Hepatocyte (in vitro differentiated cells): ENCODE measurements around the gene TPRG1L. TPM values are rescaled to one million over a fixed set of nuclear protein-coding genes. Genes with fewer than 3 reads are reported as not detected.

Experiments used
- DNase-seq: peaks from one replicate; pipeline ENCODE4 v3.0.0-alpha.2; 2016; ENCODE audit warnings: low spot score
- H2AFZ ChIP-seq: fragments of 200-600 bp; sonication (generic); 2 replicates; pipeline ENCODE4 v1.6.0; 2016; ENCODE audit warnings: antibody characterized with exemption, mild to moderate bottlenecking
- H3K27ac ChIP-seq: fragments of 200-600 bp; sonication (generic); 2 replicates; pipeline ENCODE4 v1.5.1; 2016; ENCODE audit warnings: mild to moderate bottlenecking
- H3K27me3 ChIP-seq: fragments of 200-600 bp; sonication (generic); 2 replicates; pipeline ENCODE4 v1.6.1; 2016
- H3K36me3 ChIP-seq: fragments of 200-600 bp; sonication (generic); replicated peaks from 2 replicates; pipeline ENCODE4 v1.5.1; 2016; ENCODE audit warnings: low read depth; ENCODE audit not compliant: insufficient read depth
- H3K4me1 ChIP-seq: fragments of 200-600 bp; sonication (generic); 2 replicates; pipeline ENCODE4 v1.5.1; 2016; ENCODE audit warnings: mild to moderate bottlenecking, moderate library complexity; ENCODE audit not compliant: insufficient read depth
- H3K4me2 ChIP-seq: fragments of 200-600 bp; sonication (generic); 2 replicates; pipeline ENCODE4 v1.6.0; 2016
- H3K4me3 ChIP-seq: fragments of 200-600 bp; sonication (generic); 2 replicates; pipeline ENCODE4 v1.5.1; 2016; ENCODE audit warnings: mild to moderate bottlenecking
- H3K79me2 ChIP-seq: fragments of 200-600 bp; sonication (generic); 2 replicates; pipeline ENCODE4 v1.6.0; 2017; ENCODE audit warnings: mild to moderate bottlenecking
- H3K9me2 ChIP-seq: fragments of 200-600 bp; sonication (generic); replicated peaks from 2 replicates; pipeline ENCODE4 v1.6.0; 2017; ENCODE audit warnings: mild to moderate bottlenecking; ENCODE audit not compliant: insufficient read depth
- H3K9me3 ChIP-seq: fragments of 200-600 bp; sonication (generic); 2 replicates; pipeline ENCODE4 v1.5.1; 2016; ENCODE audit warnings: low read depth, mild to moderate bottlenecking
- H4K20me1 ChIP-seq: fragments of 200-600 bp; sonication (generic); 2 replicates; pipeline ENCODE4 v1.6.0; 2016; ENCODE audit warnings: mild to moderate bottlenecking; ENCODE audit not compliant: insufficient read depth, poor library complexity, severe bottlenecking
- CTCF ChIP-seq: fragments of 200-600 bp; sonication (generic); IDR thresholded peaks from 2 replicates; pipeline ENCODE4 v1.5.1; 2016; ENCODE audit warnings: antibody characterized with exemption, mild to moderate bottlenecking; ENCODE audit not compliant: poor library complexity
- EZH2 ChIP-seq: fragments of 200-600 bp; sonication (generic); IDR thresholded peaks from 2 replicates; pipeline ENCODE4 v1.6.1; 2016; ENCODE audit warnings: antibody characterized with exemption, mild to moderate bottlenecking, borderline replicate concordance
- EZH2phosphoT487 ChIP-seq: fragments of 200-600 bp; sonication (generic); IDR thresholded peaks from one replicate; pipeline ENCODE4 v1.6.1; 2018; ENCODE audit warnings: antibody characterized with exemption, mild to moderate bottlenecking, low read depth, moderate library complexity; ENCODE audit not compliant: unreplicated experiment, severe bottlenecking
- WGBS: methylation state at CpG from one replicate; pipeline ENCODE4 v1.1.6; 2016; ENCODE audit warnings: low lambda C conversion rate; ENCODE audit errors: missing lambda C conversion rate; 5-methylcytosine and 5-hydroxymethylcytosine counted together
- polyA plus RNA-seq: library from polyadenylated mRNA; unstranded; fragments of >200 nt; fragmentation: Nextera tagmentation; extraction: Ambion mirVana; gene quantifications from 2 replicates; pipeline ENCODE4 v1.2.1, GENCODE V29; 2016
- total RNA-seq: library from RNA; depleted of rRNA; stranded (reverse); fragments of >200 nt; gene quantifications from 2 replicates; pipeline ENCODE4 v1.2.3, GENCODE V29; 2014

Gene TPRG1L
- total and polyA plus RNA-seq, 2 experiments from 2014 or later = 57.9 to 74.1 TPM

DNA sequence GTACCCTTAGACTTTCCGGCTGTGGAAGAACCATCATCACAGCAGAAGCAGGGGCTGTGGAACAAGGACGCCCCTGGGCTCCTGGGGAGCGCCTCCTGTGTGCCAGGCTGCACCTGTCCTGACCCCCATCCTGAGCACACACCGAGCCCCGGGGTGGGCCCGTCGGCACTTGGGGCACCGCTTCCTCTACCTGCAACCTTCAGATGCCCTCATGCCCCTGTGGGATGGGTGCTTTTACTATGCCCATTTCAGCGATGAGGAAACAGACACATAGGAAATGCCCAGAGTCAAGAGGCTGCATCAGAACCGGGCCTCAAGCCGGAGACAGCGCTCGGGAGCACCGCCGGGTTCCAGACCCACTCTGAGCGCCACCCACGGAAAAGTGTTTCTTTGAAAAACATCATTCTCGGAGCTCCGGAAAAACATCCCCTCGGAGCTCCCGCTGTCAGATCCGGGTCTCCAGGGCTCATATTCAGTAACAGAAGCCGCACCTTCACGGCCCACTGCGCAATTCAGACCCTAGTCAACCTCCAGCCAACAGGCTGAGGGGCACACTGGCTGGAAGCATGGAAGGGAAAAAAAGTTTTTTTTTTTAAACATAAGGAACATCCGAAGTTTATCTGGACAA, 8.0 kb downstream of the TPRG1L start:
- Histone ChIP-seq H3K9me2 (no peaks in the 10 kb centered on the region), H3K27me3 (no peaks in the 10 kb centered on the region), H3K9me3 (no peaks in the 10 kb centered on the region), H3K36me3 (no peaks in the 10 kb centered on the region), H3K4me2 (no peak overlapping the region), H3K4me3 (no peak overlapping the region), H3K79me2 (no peaks in the 10 kb centered on the region), H3K27ac (no peak overlapping the region), H4K20me1 (no peaks in the 10 kb centered on the region), H2AFZ (no peak overlapping the region), H3K4me1 (no peaks in the 10 kb centered on the region)
- 97% methylated on average over 25 of the region's 26 CpGs for WGBS
- no peak for TF ChIP-seq CTCF
- TF ChIP-seq EZH2 = no peak
- TF ChIP-seq EZH2phosphoT487 = no peak
- no peak for DNase-seq

- WGBS = 94% methylated on average over 28 of the region's 28 CpGs
- no peak overlapping the region for H3K27ac ChIP-seq
- TF ChIP-seq EZH2phosphoT487 (no peak), EZH2 (no peak), CTCF (no peak)
- DNase-seq = no peak
- no peak overlapping the region for H3K4me2 ChIP-seq
- no peak overlapping the region for H2AFZ ChIP-seq
- H3K9me3 ChIP-seq = no peaks in the 10 kb centered on the region
- no peaks in the 10 kb centered on the region for H3K36me3 ChIP-seq
- no peaks in the 10 kb centered on the region for H3K9me2 ChIP-seq
- no peaks in the 10 kb centered on the region for H3K4me1 ChIP-seq
- no peak overlapping the region for H3K4me3 ChIP-seq
- H4K20me1 ChIP-seq = no peaks in the 10 kb centered on the region
- H3K27me3 ChIP-seq = no peaks in the 10 kb centered on the region
- no peaks in the 10 kb centered on the region for H3K79me2 ChIP-seq
Observed at GRCh38 chr1:3633344-3634058, 8.7 kb downstream of the TPRG1L start.

DNA sequence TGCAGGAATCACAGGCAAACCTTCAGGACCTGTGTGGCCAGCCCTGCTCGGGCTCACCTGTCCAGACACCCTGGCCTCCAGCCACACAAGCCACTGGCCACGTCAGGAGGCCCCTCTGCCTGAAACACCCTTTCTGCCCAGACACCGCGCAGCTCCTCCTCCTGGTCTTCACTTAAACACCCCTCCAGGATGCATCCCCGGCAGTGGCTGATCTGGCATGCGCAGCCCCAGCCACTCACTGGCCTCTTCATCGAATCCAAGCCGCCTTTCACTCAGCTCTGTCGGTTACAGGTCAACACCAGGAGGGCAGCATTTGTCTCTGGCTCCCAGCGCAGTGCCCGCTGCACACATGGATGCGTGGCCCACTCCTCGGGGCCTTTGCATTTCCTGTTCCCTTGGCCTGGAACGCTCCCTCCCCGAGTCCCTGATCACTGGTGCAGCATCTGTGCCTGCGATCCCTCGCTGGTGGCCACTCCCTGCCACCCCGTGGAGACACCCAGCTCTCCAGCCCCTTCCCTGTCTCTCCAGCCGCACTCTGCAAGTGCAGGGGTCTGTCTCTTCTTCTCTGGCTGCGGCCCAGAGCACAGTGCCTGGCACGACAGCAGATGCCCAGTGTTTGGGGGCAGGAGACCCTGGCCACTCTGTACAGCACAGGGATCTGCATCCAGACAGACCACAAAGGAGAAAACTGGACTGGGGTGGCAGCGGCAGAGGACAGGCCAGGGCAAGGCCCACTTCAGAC, 9.4 kb downstream of the TPRG1L start:
- H2AFZ ChIP-seq = no peak overlapping the region
- no peak overlapping the region for H3K27ac ChIP-seq
- no peaks in the 10 kb centered on the region for H4K20me1 ChIP-seq
- H3K79me2 ChIP-seq = no peaks in the 10 kb centered on the region
- no peaks in the 10 kb centered on the region for H3K4me1 ChIP-seq
- no peaks in the 10 kb centered on the region for H3K27me3 ChIP-seq
- no peaks in the 10 kb centered on the region for H3K36me3 ChIP-seq
- no peak for DNase-seq
- H3K9me2 ChIP-seq = no peaks in the 10 kb centered on the region
- WGBS = 96% methylated on average over 22 of the region's 22 CpGs
- H3K4me2 ChIP-seq = no peak overlapping the region
- no peak overlapping the region for H3K4me3 ChIP-seq
- TF ChIP-seq EZH2 (no peak), CTCF (no peak), EZH2phosphoT487 (no peak)
- H3K9me3 ChIP-seq = no peaks in the 10 kb centered on the region
